GM06990 (cell line): Measurements from ENCODE around the gene PALLD.

Experiments used
- DNase-seq: peaks from one replicate; pipeline ENCODE4 v3.0.0-alpha.2; 2011; ENCODE audit not compliant: insufficient read length; ENCODE audit errors: extremely low read depth
- H3K27me3 ChIP-seq: replicated peaks from 2 replicates; pipeline ENCODE4 v1.6.0; 2011; ENCODE audit warnings: low read length; ENCODE audit not compliant: control insufficient read depth, insufficient read depth
- H3K36me3 ChIP-seq: 2 replicates; pipeline ENCODE4 v1.5.1; 2011; ENCODE audit warnings: low read length; ENCODE audit not compliant: control insufficient read depth, insufficient read depth
- H3K4me3 ChIP-seq: replicated peaks from 2 replicates; pipeline ENCODE4 v1.5.1; 2011; ENCODE audit warnings: low read depth, mild to moderate bottlenecking, control low read depth, low read length
- CTCF ChIP-seq: IDR thresholded peaks from 2 replicates; pipeline ENCODE4 v1.5.1; 2011; ENCODE audit warnings: low read length, control low read depth, mild to moderate bottlenecking, inconsistent platforms; ENCODE audit not compliant: insufficient read depth, poor library complexity, severe bottlenecking

The PALLD gene

GRCh38 chr4:168487282-168488035 is 9.4 kb upstream of the PALLD start:
- no peak for TF ChIP-seq CTCF
- DNase-seq = no peak
- H3K27me3 ChIP-seq = no peaks in the 10 kb centered on the region
- H3K36me3 ChIP-seq = no peaks in the 10 kb centered on the region
- H3K4me3 ChIP-seq = no peak overlapping the region

DNA sequence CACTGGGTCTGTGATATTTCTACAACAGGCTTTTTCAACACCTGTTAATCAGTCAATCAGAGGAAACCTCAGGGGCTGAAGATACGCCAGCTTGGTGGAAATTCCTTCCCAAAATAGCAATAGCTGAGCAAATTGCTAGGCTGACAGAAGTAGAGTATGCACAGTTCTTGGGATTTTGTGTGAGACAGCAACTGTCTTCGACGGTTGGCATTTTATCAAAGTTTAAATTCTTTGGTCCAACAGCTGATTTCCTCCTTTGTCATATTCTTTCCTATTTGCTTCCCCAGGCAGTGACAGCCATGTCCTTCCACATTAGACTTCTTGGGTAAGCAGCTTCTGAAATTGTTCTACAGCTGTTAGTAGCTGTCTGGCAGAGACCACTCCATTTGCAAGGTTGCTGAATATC is 8.0 kb upstream of the PALLD start:
- no peaks in the 10 kb centered on the region for H3K27me3 ChIP-seq
- H3K36me3 ChIP-seq = no peaks in the 10 kb centered on the region
- no peak overlapping the region for H3K4me3 ChIP-seq
- TF ChIP-seq CTCF = no peak
- DNase-seq = no peak

GRCh38 chr4:168489616-168490015 is 7.2 kb upstream of the PALLD start:
- TF ChIP-seq CTCF = no peak
- no peaks in the 10 kb centered on the region for H3K27me3 ChIP-seq
- H3K4me3 ChIP-seq = no peak overlapping the region
- no peaks in the 10 kb centered on the region for H3K36me3 ChIP-seq
- DNase-seq = no peak

DNA sequence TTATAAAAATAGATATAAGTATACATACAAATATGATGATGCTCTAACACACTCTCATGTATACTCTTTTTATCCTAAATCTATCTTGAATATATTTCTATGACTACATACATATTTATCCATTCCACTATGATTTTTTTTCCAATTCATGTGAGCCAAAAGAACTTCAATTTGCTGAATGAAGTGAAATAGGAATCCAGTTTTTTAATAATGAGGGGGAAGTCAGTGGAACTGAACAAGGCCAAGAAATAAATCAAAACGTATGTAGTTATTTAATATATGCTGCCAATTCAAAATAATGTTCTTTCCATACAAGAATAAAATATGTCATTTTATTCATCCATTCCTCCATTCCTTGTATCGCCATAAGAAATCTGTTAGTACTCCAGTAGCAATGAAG is 6.1 kb upstream of the PALLD start:
- TF ChIP-seq CTCF = no peak
- DNase-seq = no peak
- Histone ChIP-seq H3K36me3 (no peaks in the 10 kb centered on the region), H3K27me3 (no peaks in the 10 kb centered on the region), H3K4me3 (no peak overlapping the region)

DNA sequence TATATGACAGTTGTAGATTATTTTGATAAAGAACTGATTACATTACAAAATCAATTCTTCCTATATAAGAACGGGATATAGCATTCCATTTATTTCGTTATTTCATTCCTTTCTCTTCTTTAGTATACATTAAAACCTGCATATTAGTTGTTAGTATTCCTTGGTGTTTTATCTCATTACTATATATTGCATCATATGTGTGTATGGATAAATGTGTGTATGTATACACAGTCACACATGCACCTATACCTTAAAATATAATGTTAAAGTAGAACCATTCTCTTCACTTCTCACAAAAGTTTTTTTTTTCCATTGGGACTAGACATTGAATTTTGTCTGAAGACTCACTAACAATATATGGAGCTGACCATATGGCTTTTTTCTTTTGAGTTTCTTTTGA is 5.3 kb upstream of the PALLD start:
- no peak for TF ChIP-seq CTCF
- Histone ChIP-seq H3K4me3 (no peak overlapping the region), H3K27me3 (no peaks in the 10 kb centered on the region), H3K36me3 (no peaks in the 10 kb centered on the region)
- no peak for DNase-seq

DNA sequence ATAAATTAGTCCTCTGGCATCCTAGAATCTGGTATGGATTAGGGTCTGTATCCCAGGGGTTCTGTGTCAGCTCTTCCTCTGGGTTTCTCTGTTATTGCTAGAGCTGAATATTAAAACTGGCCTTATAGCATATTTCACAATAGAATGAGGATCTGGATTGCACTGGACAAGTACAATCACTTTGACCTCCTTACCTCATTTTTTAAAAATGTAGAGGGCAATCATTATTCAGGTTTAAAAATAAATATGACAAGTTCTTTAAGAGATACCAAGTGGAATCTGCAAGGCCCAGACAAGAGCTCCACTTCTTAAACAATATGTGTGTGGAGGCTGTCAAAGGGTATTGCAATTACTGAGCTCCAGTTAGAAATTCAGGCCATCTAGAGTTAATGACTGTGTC is 1.4 kb downstream of the PALLD start:
- H3K36me3 ChIP-seq = no peaks in the 10 kb centered on the region
- H3K27me3 ChIP-seq = no peaks in the 10 kb centered on the region
- DNase-seq = no peak
- H3K4me3 ChIP-seq = no peak overlapping the region
- TF ChIP-seq CTCF = no peak
